Peyer's patch (tissue), 4 donors: Measurements from ENCODE around the gene TEKTIP1.

Source experiments
- CTCF ChIP-seq, 6 experiments: fragments of 450-650 bp in 4 of 6; fragments of 200-600 bp in 2 of 6; sonication (generic) in 1 of 6; IDR thresholded peaks; one replicate each; pipeline ENCODE4 v1.5.1; 2017 to 2019; ENCODE audit warnings: antibody characterized with exemption in 6 of 6, mild to moderate bottlenecking in 3 of 6, moderate library complexity in 1 of 6
- POLR2A ChIP-seq, 2 donors: fragments of 450-650 bp; IDR thresholded peaks; one replicate each; pipeline ENCODE4 v1.5.1; 2017; ENCODE audit warnings: antibody characterized with exemption in 2 of 2, mild to moderate bottlenecking in 2 of 2, moderate library complexity in 2 of 2

- TF ChIP-seq CTCF (IDR thresholded peaks at IDR 0.05) (no peak), POLR2A (IDR thresholded peaks at IDR 0.05) (no peak)
These were observed 12.8 kb downstream of the TEKTIP1 start for GRCh38 chr19:3551792-3552095.
